ENCODE results near the gene CSMD2. TPM values are rescaled to one million over a fixed set of nuclear protein-coding genes. Genes with fewer than 3 reads are reported as not detected.

The CSMD2 gene
- total RNA-seq, 4 donors from 2014 or later: 0.09 to 0.20 TPM; not detected in 2

GRCh38 chr1:33583567-33583966 lies 581.5 kb downstream of the CSMD2 start:
- H3K4me1 ChIP-seq: no peaks in the 10 kb centered on the region
- no peaks in the 10 kb centered on the region for H3K9me3 ChIP-seq
- no peaks in the 10 kb centered on the region for H3K36me3 ChIP-seq
- ATAC-seq: no peak
- no peak for TF ChIP-seq POLR2A (IDR thresholded peaks at IDR 0.05)
- TF ChIP-seq CTCF (IDR thresholded peaks at IDR 0.05 in 4 of 5, conservative IDR thresholded peaks at IDR 0.05 in 1 of 5): no peak
- intact Hi-C loops (cut with DNase I; ENCODE audit: low total_unique reads) (no loop called here), in situ Hi-C loops (cut with MboI; ENCODE audit: low sequenced_read_pairs in 4 of 4) (no loop called here)
- H3K27ac ChIP-seq: no peak overlapping the region
- no peak for DNase-seq
- no peak overlapping the region for H3K4me3 ChIP-seq
- H3K27me3 ChIP-seq: no peaks in the 10 kb centered on the region

GRCh38 chr1:33578557-33579448 lies 586.2 kb downstream of the CSMD2 start:
- no peaks in the 10 kb centered on the region for H3K27me3 ChIP-seq
- no peaks in the 10 kb centered on the region for H3K9me3 ChIP-seq
- DNase-seq (no peak), ATAC-seq (no peak)
- in situ Hi-C loops (cut with MboI; ENCODE audit: low sequenced_read_pairs in 4 of 4): no loop called here
- H3K4me3 ChIP-seq: no peak overlapping the region
- H3K27ac ChIP-seq: peak overlapping the region in 2 of 4 donors; percentile 3 to 12
- H3K4me1 ChIP-seq: peaks cover 23 to 25% of the 10 kb centered on the region in 2 donors
- H3K36me3 ChIP-seq: no peaks in the 10 kb centered on the region
- intact Hi-C loops (cut with DNase I; ENCODE audit: low total_unique reads): no loop called here
- TF ChIP-seq CTCF (IDR thresholded peaks at IDR 0.05 in 4 of 5, conservative IDR thresholded peaks at IDR 0.05 in 1 of 5) (no peak), POLR2A (IDR thresholded peaks at IDR 0.05) (no peak)

- TF ChIP-seq CTCF (IDR thresholded peaks at IDR 0.05 in 4 of 5, conservative IDR thresholded peaks at IDR 0.05 in 1 of 5) (no peak), POLR2A (IDR thresholded peaks at IDR 0.05) (no peak)
- Histone ChIP-seq H3K4me1 (peaks cover 23 to 29% of the 10 kb centered on the region in 2 donors), H3K36me3 (no peaks in the 10 kb centered on the region), H3K27me3 (no peaks in the 10 kb centered on the region), H3K27ac (no peak overlapping the region), H3K4me3 (no peak overlapping the region), H3K9me3 (no peaks in the 10 kb centered on the region)
- intact Hi-C loops (cut with DNase I; ENCODE audit: low total_unique reads) (no loop called here), in situ Hi-C loops (cut with MboI; ENCODE audit: low sequenced_read_pairs in 4 of 4) (no loop called here)
- DNase-seq (no peak), ATAC-seq (no peak)
These were observed 587.4 kb downstream of the CSMD2 start for GRCh38 chr1:33577663-33578062.

- no peak for ATAC-seq
- peaks cover 23 to 29% of the 10 kb centered on the region in 2 donors for H3K4me1 ChIP-seq
- intact Hi-C loops (cut with DNase I; ENCODE audit: low total_unique reads): no loop called here
These were observed 588.0 kb downstream of the CSMD2 start for GRCh38 chr1:33576821-33577599.

More at GRCh38 chr1:33576821-33577599, 588.0 kb downstream of the CSMD2 start:
- Histone ChIP-seq H3K27me3 (no peaks in the 10 kb centered on the region), H3K36me3 (no peaks in the 10 kb centered on the region), H3K9me3 (no peaks in the 10 kb centered on the region), H3K27ac (no peak overlapping the region), H3K4me3 (no peak overlapping the region)
- in situ Hi-C loops (cut with MboI; ENCODE audit: low sequenced_read_pairs in 4 of 4): no loop called here
- TF ChIP-seq POLR2A (IDR thresholded peaks at IDR 0.05): no peak
- TF ChIP-seq CTCF (IDR thresholded peaks at IDR 0.05 in 4 of 5, conservative IDR thresholded peaks at IDR 0.05 in 1 of 5): no peak
- DNase-seq: no peak

All from gastrocnemius medialis (tissue), 4 donors.